ENCODE results near the gene AKIRIN1. TPM values are rescaled to one million over a fixed set of nuclear protein-coding genes. Genes with fewer than 3 reads are reported as not detected.
"Not testable (repeated sequence)": the region's sequence is repeated elsewhere in the genome, so short reads cannot be mapped to it uniquely, and the experiment has no call there.

AKIRIN1 gene
- polyA plus RNA-seq, 2 donors, result 11.7 to 18.2 TPM

DNA sequence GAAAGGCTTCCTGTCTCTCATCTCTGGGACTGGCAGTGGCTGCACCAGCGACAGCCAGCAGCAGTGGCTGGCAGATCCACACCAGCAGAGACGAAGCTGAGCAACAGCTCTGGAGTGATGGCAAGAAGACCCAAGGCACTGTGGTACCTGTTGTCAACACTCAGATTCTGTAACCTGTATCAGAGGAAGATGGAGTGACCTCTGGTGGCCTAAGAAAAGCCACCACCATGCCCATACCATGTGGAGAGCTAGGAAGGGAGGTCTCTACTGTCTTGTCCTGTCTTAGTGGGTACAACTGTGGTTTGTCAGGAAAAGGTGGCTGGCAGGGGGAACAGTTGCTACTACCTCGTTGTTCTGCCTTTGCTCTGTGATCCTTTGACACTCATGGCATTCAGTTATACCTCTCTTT is 26.9 kb upstream of the AKIRIN1 start:
- H3K27ac ChIP-seq (ENCODE audit: low read depth in 2 of 2, low read length in 1 of 2), result no peak overlapping the region
- no peaks in the 10 kb centered on the region for H3K9me3 ChIP-seq (ENCODE audit: control insufficient read depth in 2 of 2, insufficient read depth in 1 of 2, low read depth in 1 of 2, low read length in 1 of 2)
- WGBS, 2 donors, result 50 to 62% methylated on average over 3 of the region's 3 CpGs
- H3K4me3 ChIP-seq (ENCODE audit: low read depth in 1 of 2, low read length in 2 of 2), result no peak overlapping the region
- H3K4me1 ChIP-seq (ENCODE audit: control insufficient read depth in 2 of 2, insufficient read depth in 2 of 2, low read length in 1 of 2), result peaks cover 0 to 2% of the 10 kb centered on the region in 2 donors
- no peaks in the 10 kb centered on the region for H3K27me3 ChIP-seq (ENCODE audit: control insufficient read depth in 1 of 2, insufficient read depth in 2 of 2, low read length in 2 of 2)
- no peaks in the 10 kb centered on the region for H3K36me3 ChIP-seq (ENCODE audit: control insufficient read depth in 2 of 2, insufficient read depth in 2 of 2, low read length in 1 of 2)

DNA sequence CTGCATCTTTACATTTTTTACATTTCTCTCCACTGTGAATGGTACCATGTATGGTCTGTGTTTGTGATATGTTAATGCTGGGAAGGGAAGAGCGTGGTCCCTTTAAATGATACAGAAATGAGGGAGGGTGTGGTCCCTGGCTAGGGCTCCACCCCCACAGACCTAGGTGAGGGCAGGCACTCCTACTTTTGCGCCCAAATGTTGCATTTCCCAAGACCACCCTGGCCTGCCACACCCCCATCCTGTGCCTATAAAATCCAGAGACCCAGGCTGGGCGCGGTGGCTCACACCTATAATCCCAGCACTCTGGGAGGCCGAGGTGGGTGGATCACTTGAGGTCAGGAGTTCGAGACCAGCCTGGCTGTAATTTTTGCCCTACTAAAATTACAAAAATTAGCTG is 17.9 kb upstream of the AKIRIN1 start:
- H3K9me3 ChIP-seq (ENCODE audit: control insufficient read depth in 2 of 2, insufficient read depth in 1 of 2, low read depth in 1 of 2, low read length in 1 of 2); H3K27ac ChIP-seq (ENCODE audit: low read depth in 2 of 2, low read length in 1 of 2); H3K36me3 ChIP-seq (ENCODE audit: control insufficient read depth in 2 of 2, insufficient read depth in 2 of 2, low read length in 1 of 2): not testable (repeated sequence)

DNA sequence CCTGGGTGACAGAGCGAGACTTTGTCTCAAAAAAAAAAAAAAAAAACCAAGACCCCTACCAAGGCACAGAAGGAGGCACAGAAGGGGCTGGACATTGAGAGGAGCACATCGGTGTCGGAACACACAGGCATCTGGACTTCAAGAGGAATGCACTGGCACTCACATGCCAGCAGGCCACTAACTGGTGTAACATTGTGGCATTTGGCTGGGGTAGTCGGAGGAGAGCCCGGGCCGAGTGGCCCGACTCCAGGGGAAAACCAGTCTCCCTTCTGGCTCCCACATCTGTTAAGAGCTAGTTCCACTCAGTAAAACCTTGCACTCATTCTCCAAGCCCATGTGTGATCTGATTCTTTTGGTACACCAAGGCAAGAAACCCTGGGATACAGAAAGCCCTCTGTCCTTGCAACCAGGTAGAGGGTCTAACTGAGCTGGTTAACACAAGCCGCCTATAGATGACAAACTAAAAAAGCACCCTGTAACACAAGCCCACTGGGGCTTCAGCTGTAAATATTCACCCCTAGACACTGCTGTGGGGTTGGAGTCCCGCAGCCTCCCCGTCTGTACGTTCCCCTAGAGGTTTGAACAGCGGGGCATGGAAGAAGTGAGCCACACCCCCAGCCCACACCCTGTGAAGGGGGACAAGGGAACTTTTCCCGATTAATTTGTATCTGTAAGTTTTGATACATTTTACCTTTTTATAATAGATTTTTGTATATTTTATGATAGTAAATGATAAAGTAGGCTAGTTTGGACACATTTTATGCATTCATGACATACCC is 17.2 kb upstream of the AKIRIN1 start:
- Histone ChIP-seq H3K27me3 (ENCODE audit: control insufficient read depth in 1 of 2, insufficient read depth in 2 of 2, low read length in 2 of 2) (no peaks in the 10 kb centered on the region), H3K4me1 (ENCODE audit: control insufficient read depth in 2 of 2, insufficient read depth in 2 of 2, low read length in 1 of 2) (no peaks in the 10 kb centered on the region), H3K27ac (ENCODE audit: low read depth in 2 of 2, low read length in 1 of 2) (no peak overlapping the region), H3K4me3 (ENCODE audit: low read depth in 1 of 2, low read length in 2 of 2) (no peak overlapping the region), H3K36me3 (ENCODE audit: control insufficient read depth in 2 of 2, insufficient read depth in 2 of 2, low read length in 1 of 2) (no peaks in the 10 kb centered on the region), H3K9me3 (ENCODE audit: control insufficient read depth in 2 of 2, insufficient read depth in 1 of 2, low read depth in 1 of 2, low read length in 1 of 2) (peaks cover 0 to 2% of the 10 kb centered on the region in 2 donors)
- WGBS, 2 donors, result 66 to 78% methylated on average over 12 to 13 of the region's 13 CpGs

More for the DNA sequence above, 17.9 kb upstream of the AKIRIN1 start:
- H3K27me3 ChIP-seq (ENCODE audit: control insufficient read depth in 1 of 2, insufficient read depth in 2 of 2, low read length in 2 of 2); H3K4me1 ChIP-seq (ENCODE audit: control insufficient read depth in 2 of 2, insufficient read depth in 2 of 2, low read length in 1 of 2); H3K4me3 ChIP-seq (ENCODE audit: low read depth in 1 of 2, low read length in 2 of 2): not testable (repeated sequence)
- WGBS, 2 donors, result 59 to 61% methylated on average over 6 of the region's 6 CpGs

DNA sequence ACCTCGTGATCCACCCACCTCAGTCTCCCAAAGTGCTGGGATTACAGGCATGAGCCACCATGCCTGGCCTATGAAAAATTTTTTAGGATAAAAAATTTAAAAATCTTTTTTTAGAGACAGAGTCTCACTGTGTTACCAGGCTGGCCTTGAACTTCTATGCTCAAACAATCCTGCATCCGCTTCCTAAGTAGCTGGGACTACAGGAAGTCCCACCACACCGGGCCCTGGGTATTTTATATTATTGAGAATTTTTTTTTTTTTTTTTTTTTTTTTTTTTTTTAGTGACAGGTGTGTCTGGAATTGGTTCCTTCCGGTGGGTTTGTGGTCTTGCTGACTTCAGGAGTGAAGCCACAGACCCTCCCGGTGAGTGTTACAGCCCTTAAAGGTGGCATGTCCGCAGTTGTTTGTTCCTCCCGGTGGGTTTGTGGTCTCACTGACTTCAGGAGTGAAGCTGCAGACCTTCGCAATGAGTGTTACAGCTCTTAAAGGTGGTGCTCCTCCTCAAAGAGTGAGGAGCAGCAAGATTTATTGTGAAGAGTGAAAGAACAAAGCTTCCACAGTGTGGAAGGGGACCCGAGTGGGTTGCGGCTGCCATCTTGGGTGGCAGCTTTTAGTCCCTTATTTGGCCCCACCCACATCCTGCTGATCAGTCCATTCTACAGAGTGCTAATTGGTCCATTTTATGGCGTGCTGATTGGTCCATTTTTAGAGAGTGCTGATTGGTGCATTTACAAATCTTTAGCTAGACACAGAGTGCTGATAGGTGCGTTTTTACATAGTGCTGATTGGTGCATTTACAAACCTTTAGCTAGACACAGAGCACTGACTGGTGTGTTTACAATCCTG is 13.5 kb upstream of the AKIRIN1 start:
- H3K4me1 ChIP-seq (ENCODE audit: control insufficient read depth in 2 of 2, insufficient read depth in 2 of 2, low read length in 1 of 2); H3K9me3 ChIP-seq (ENCODE audit: control insufficient read depth in 2 of 2, insufficient read depth in 1 of 2, low read depth in 1 of 2, low read length in 1 of 2); H3K27me3 ChIP-seq (ENCODE audit: control insufficient read depth in 1 of 2, insufficient read depth in 2 of 2, low read length in 2 of 2); H3K27ac ChIP-seq (ENCODE audit: low read depth in 2 of 2, low read length in 1 of 2); H3K36me3 ChIP-seq (ENCODE audit: control insufficient read depth in 2 of 2, insufficient read depth in 2 of 2, low read length in 1 of 2); H3K4me3 ChIP-seq (ENCODE audit: low read depth in 1 of 2, low read length in 2 of 2): not testable (repeated sequence)
- 82 to 85% methylated on average over 12 of the region's 12 CpGs for WGBS, 2 donors

DNA sequence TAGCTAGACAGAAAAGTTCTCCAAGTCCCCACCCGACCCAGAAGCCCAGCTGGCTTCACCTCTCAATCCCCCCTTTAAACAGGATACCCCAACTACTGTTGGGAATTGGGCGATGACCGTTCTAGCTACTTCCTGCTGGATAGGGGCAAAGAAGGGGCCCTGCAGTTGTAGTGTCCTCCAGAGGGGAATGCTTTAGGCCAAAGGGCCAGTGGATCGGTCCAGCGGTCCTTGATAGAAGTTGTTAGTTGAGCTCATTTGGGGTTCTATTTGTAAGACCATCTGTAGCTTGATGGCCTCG is 12.9 kb upstream of the AKIRIN1 start:
- 92 to 93% methylated on average over 6 of the region's 6 CpGs for WGBS, 2 donors
- H3K27ac ChIP-seq (ENCODE audit: low read depth in 2 of 2, low read length in 1 of 2), result not testable (repeated sequence)

DNA sequence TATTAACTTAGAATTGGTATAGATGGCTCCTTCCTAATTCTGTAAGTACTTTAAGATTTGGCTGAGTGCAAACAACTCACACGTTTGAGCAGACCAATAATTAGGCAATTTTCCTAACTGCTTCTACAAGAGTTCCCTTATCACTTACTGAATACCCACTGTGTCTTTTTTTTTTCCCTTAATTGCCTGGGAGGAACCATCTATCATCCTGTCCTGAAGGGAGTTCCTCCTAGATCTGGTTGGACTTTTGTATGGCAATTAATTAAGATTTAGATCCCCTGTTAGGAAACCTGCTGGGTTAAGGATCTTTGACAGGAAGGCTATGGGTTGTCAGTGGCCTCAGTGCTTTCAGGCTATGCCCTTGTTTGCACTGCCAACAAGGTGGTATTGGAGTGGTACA is 11.7 kb upstream of the AKIRIN1 start:
- WGBS, 2 donors, result 50 to 65% methylated on average over 1 of the region's 1 CpG
- not testable (repeated sequence) for H3K4me3 ChIP-seq (ENCODE audit: low read depth in 1 of 2, low read length in 2 of 2); H3K4me1 ChIP-seq (ENCODE audit: control insufficient read depth in 2 of 2, insufficient read depth in 2 of 2, low read length in 1 of 2); H3K27me3 ChIP-seq (ENCODE audit: control insufficient read depth in 1 of 2, insufficient read depth in 2 of 2, low read length in 2 of 2); H3K27ac ChIP-seq (ENCODE audit: low read depth in 2 of 2, low read length in 1 of 2); H3K36me3 ChIP-seq (ENCODE audit: control insufficient read depth in 2 of 2, insufficient read depth in 2 of 2, low read length in 1 of 2); H3K9me3 ChIP-seq (ENCODE audit: control insufficient read depth in 2 of 2, insufficient read depth in 1 of 2, low read depth in 1 of 2, low read length in 1 of 2)

More for the DNA sequence above, 12.9 kb upstream of the AKIRIN1 start:
- not testable (repeated sequence) for H3K9me3 ChIP-seq (ENCODE audit: control insufficient read depth in 2 of 2, insufficient read depth in 1 of 2, low read depth in 1 of 2, low read length in 1 of 2); H3K36me3 ChIP-seq (ENCODE audit: control insufficient read depth in 2 of 2, insufficient read depth in 2 of 2, low read length in 1 of 2); H3K4me1 ChIP-seq (ENCODE audit: control insufficient read depth in 2 of 2, insufficient read depth in 2 of 2, low read length in 1 of 2); H3K4me3 ChIP-seq (ENCODE audit: low read depth in 1 of 2, low read length in 2 of 2); H3K27me3 ChIP-seq (ENCODE audit: control insufficient read depth in 1 of 2, insufficient read depth in 2 of 2, low read length in 2 of 2)

DNA sequence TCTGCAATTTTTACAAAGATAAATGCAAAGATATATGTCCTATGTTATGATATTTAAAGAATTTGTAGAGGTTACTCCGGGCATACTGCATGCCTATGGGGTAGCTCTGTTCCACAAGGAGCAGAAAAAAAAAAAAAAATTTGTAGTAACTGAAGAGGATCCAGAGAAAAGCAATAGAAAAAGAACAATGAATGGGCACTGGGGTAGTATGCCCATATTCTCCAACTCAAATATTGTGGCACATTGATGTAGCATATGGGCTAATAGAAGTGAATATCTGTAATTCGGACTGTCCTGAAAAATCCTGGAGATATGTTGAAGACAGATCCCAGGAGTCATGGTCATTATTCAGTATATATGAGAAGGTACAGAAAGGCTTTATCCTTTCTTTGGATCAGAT is 1.1 kb upstream of the AKIRIN1 start:
- H3K4me3 ChIP-seq (ENCODE audit: low read depth in 1 of 2, low read length in 2 of 2), result no peak overlapping the region
- H3K36me3 ChIP-seq (ENCODE audit: control insufficient read depth in 2 of 2, insufficient read depth in 2 of 2, low read length in 1 of 2), result no peaks in the 10 kb centered on the region
- no peaks in the 10 kb centered on the region for H3K9me3 ChIP-seq (ENCODE audit: control insufficient read depth in 2 of 2, insufficient read depth in 1 of 2, low read depth in 1 of 2, low read length in 1 of 2)
- 59 to 76% methylated on average over 2 of the region's 2 CpGs for WGBS, 2 donors
- no peaks in the 10 kb centered on the region for H3K4me1 ChIP-seq (ENCODE audit: control insufficient read depth in 2 of 2, insufficient read depth in 2 of 2, low read length in 1 of 2)
- no peak overlapping the region for H3K27ac ChIP-seq (ENCODE audit: low read depth in 2 of 2, low read length in 1 of 2)
- no peaks in the 10 kb centered on the region for H3K27me3 ChIP-seq (ENCODE audit: control insufficient read depth in 1 of 2, insufficient read depth in 2 of 2, low read length in 2 of 2)

DNA sequence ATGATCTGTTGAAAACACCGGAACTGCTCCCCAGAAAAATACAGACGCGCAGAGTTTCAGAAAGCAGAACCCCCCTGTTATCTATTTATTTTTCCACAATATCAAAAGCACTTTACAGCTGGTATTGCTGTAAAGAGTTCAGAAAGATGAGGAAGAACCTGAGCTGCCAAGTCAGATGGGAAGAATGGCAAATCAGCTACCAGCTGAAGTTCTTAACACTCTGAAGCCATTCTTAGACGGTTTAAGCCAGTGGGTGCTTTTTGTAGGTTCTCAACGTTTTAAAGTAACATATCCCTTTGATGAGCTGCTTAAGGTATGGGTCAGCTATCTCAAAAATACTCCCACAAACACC is 714 bp upstream of the AKIRIN1 start:
- Histone ChIP-seq H3K4me3 (ENCODE audit: low read depth in 1 of 2, low read length in 2 of 2) (peak overlapping the region; percentile 56 to 92), H3K4me1 (ENCODE audit: control insufficient read depth in 2 of 2, insufficient read depth in 2 of 2, low read length in 1 of 2) (no peaks in the 10 kb centered on the region), H3K9me3 (ENCODE audit: control insufficient read depth in 2 of 2, insufficient read depth in 1 of 2, low read depth in 1 of 2, low read length in 1 of 2) (no peaks in the 10 kb centered on the region)

DNA sequence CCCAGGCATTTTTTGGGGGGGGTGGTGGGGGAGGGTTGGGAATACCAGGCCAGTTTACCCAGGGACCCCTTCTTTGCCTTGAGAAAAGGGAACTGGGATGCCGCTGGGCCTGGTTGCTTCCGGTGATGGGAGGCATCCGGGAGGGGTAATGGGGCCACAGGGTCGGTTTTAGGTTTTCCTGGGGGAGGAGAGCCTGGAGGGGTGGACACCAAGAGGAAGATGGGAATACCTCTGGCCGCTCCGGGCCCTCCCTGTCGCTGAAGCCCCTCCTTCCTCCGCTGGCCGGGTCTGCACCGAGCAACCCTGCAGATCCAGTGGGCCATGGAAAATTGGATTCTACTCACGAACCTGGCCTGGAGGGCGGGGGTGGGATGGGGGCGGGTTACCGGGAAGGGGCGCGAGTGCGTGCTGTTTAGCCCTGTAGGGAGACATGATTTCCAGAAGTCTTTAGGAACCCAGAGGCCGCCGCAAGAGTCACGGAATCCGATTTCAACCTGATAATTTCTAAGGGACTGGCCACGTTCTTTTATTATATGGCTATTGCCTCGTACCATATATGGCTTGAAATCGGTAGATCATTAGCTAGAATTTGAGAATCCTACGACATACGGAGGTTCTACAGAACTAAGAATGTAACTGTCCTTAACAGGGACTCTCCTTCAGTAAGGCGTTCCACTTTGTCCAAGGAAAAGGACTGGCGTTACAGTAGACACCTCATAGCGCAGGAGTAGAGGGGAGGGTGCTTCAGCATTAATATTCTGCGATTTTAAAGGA is 749 bp downstream of the AKIRIN1 start:
- H3K4me3 ChIP-seq (ENCODE audit: low read depth in 1 of 2, low read length in 2 of 2), result peak overlapping the region; percentile 92 to 94
- H3K4me1 ChIP-seq (ENCODE audit: control insufficient read depth in 2 of 2, insufficient read depth in 2 of 2, low read length in 1 of 2), result no peaks in the 10 kb centered on the region
- no peaks in the 10 kb centered on the region for H3K9me3 ChIP-seq (ENCODE audit: control insufficient read depth in 2 of 2, insufficient read depth in 1 of 2, low read depth in 1 of 2, low read length in 1 of 2)
- 0 to 1% methylated on average over 30 of the region's 30 CpGs for WGBS, 2 donors
- no peaks in the 10 kb centered on the region for H3K36me3 ChIP-seq (ENCODE audit: control insufficient read depth in 2 of 2, insufficient read depth in 2 of 2, low read length in 1 of 2)
- H3K27ac ChIP-seq (ENCODE audit: low read depth in 2 of 2, low read length in 1 of 2), result peak overlapping the region; percentile 82 to 95
- H3K27me3 ChIP-seq (ENCODE audit: control insufficient read depth in 1 of 2, insufficient read depth in 2 of 2, low read length in 2 of 2), result no peaks in the 10 kb centered on the region

More for the DNA sequence above, 714 bp upstream of the AKIRIN1 start:
- Histone ChIP-seq H3K36me3 (ENCODE audit: control insufficient read depth in 2 of 2, insufficient read depth in 2 of 2, low read length in 1 of 2) (no peaks in the 10 kb centered on the region), H3K27me3 (ENCODE audit: control insufficient read depth in 1 of 2, insufficient read depth in 2 of 2, low read length in 2 of 2) (no peaks in the 10 kb centered on the region), H3K27ac (ENCODE audit: low read depth in 2 of 2, low read length in 1 of 2) (peak overlapping the region; percentile 88)
- 30 to 33% methylated on average over 5 of the region's 5 CpGs for WGBS, 2 donors

All from esophagus (tissue), 2 donors.